GM12878 (cell line): ENCODE measurements around the gene PRR29. TPM values are rescaled to one million over a fixed set of nuclear protein-coding genes. Genes with fewer than 3 reads are reported as not detected.

ENCODE experiments used
- ATAC-seq: fragments of 200-7000 bp; cut with Tn5 transposase; 3 replicates; pipeline ENCODE4 v1.9.1; 2020; ENCODE audit warnings: mild to moderate bottlenecking, moderate library complexity
- BruUV-seq: library from RNA; stranded (reverse); fragments of 400-500 nt; replicated peaks from 2 replicates; lab custom pipeline; 2021; lab: Mats Ljungman, UMichigan
- CTCF ChIA-PET: fragments of 300-600 bp; sonication (Branson Sonifier 250); formaldehyde crosslinking; extraction: SDS; loops from one replicate; lab custom pipeline; 2021; ENCODE audit warnings: inconsistent platforms; lab: Yijun Ruan, JAX
- POLR2A ChIA-PET: fragments of 350-600 bp; formaldehyde crosslinking; extraction: SDS; loops from one replicate; lab custom pipeline; 2021; ENCODE audit warnings: inconsistent platforms; lab: Charles Lee
- RAD21 ChIA-PET: fragments of 300-600 bp; sonication (Branson Sonifier 250); formaldehyde crosslinking; loops from one replicate; lab custom pipeline; 2023; ENCODE audit warnings: antibody characterized with exemption; ENCODE audit not compliant: unreplicated experiment; lab: Charles Lee
- SMC1A ChIA-PET: fragments of 300-600 bp; sonication (Branson Sonifier 250); formaldehyde crosslinking; loops from one replicate; lab custom pipeline; 2023; ENCODE audit not compliant: unreplicated experiment, uncharacterized antibody; lab: Charles Lee
- DNase-seq: peaks from one replicate; pipeline ENCODE4 v3.0.0-alpha.2; 2011; ENCODE audit warnings: low read depth, low spot score
- FAIRE-seq: peaks from 3 replicates; lab custom pipeline; 2011; peaks lifted over from hg19 to GRCh38; lab: Jason Lieb, UNC
- H2AFZ ChIP-seq: 2 replicates; pipeline ENCODE4 v1.6.0; 2011; ENCODE audit warnings: low read depth, low read length, control low read depth; ENCODE audit not compliant: control insufficient read depth
- H3K27ac ChIP-seq: 2 replicates; pipeline ENCODE4 v1.5.1; 2011; ENCODE audit warnings: control low read depth; ENCODE audit not compliant: control insufficient read depth, insufficient read depth
- H3K27me3 ChIP-seq, 2 experiments: replicated peaks in 1 of 2; 2 replicates each; pipeline versions ENCODE4 v1.6.0 to v1.6.1; 2011; ENCODE audit warnings: low read length in 1 of 2; ENCODE audit not compliant: control insufficient read depth in 2 of 2, insufficient read depth in 2 of 2
- H3K36me3 ChIP-seq, 2 experiments: 2 replicates each; pipeline ENCODE4 v1.5.1; 2011; ENCODE audit warnings: low read length in 1 of 2; ENCODE audit not compliant: control insufficient read depth in 2 of 2, insufficient read depth in 2 of 2
- H3K4me1 ChIP-seq: 2 replicates; pipeline ENCODE4 v1.6.1; 2011; ENCODE audit warnings: mild to moderate bottlenecking, low read length, moderate library complexity, mixed read lengths; ENCODE audit not compliant: control insufficient read depth, insufficient read depth
- H3K4me2 ChIP-seq: 2 replicates; pipeline ENCODE4 v1.6.0; 2011; ENCODE audit warnings: control low read depth; ENCODE audit not compliant: control insufficient read depth, insufficient read depth
- H3K4me3 ChIP-seq: fragments of 200-600 bp; sonication (generic); 2 replicates; pipeline ENCODE4 v1.5.1; 2016
- H3K79me2 ChIP-seq: 2 replicates; pipeline ENCODE4 v1.6.0; 2011; ENCODE audit warnings: low read length; ENCODE audit not compliant: control insufficient read depth, insufficient read depth
- H3K9ac ChIP-seq: 2 replicates; pipeline ENCODE4 v1.8.0; 2011; ENCODE audit warnings: low read length, control low read depth, mixed read lengths; ENCODE audit not compliant: control insufficient read depth, insufficient read depth
- H3K9me3 ChIP-seq: replicated peaks from 3 replicates; pipeline ENCODE4 v1.5.1; 2011; ENCODE audit warnings: mild to moderate bottlenecking, low read length; ENCODE audit not compliant: control insufficient read depth, insufficient read depth
- H4K20me1 ChIP-seq: 2 replicates; pipeline ENCODE4 v1.6.0; 2011; ENCODE audit not compliant: control insufficient read depth, insufficient read depth
- BCL11A ChIP-seq: IDR thresholded peaks from 2 replicates; pipeline ENCODE4 v1.6.1; 2011; ENCODE audit warnings: low read depth, low read length
- NR2C2 ChIP-seq: IDR thresholded peaks from 2 replicates; pipeline ENCODE4 v1.6.1; 2011; ENCODE audit warnings: borderline replicate concordance, low read depth; ENCODE audit not compliant: control insufficient read depth, insufficient read length
- RELA ChIP-seq: fragments of 450-650 bp; IDR thresholded peaks from 2 replicates; pipeline ENCODE4 v1.8.0; 2014; ENCODE audit warnings: borderline replicate concordance; ENCODE audit not compliant: partially characterized antibody
- SMAD1 ChIP-seq: fragments of 450-650 bp; IDR thresholded peaks from 2 replicates; pipeline ENCODE4 v1.6.1; 2018; ENCODE audit warnings: mild to moderate bottlenecking, low read depth; ENCODE audit not compliant: partially characterized antibody
- WGBS: methylation state at CpG from one replicate; pipeline ENCODE4 v1.1.6; 2016; ENCODE audit warnings: low lambda C conversion rate; ENCODE audit not compliant: insufficient replicate concordance, insufficient coverage; ENCODE audit errors: missing lambda C conversion rate; 5-methylcytosine and 5-hydroxymethylcytosine counted together
- in situ Hi-C: fragments of 300-500 bp; cut with MboI; formaldehyde crosslinking; loops from 9 replicates; pipeline ENCODE4 v1.14.3; 2018; ENCODE audit warnings: mixed read lengths
- intact Hi-C: fragments of 100-400 bp; cut with micrococcal nuclease; formaldehyde crosslinking; loops from one replicate; pipeline ENCODE4 v1.14.2; 2022; ENCODE audit not compliant: unreplicated experiment
- polyA plus RNA-seq, 11 experiments: library from polyadenylated mRNA; depleted of rRNA in 4 of 11; unstranded in 6 of 11; stranded (reverse) in 5 of 11; fragments of >200 nt; fragmentation: Nextera tagmentation in 4 of 11; fragmentation: Illumina TruSeq in 1 of 11; extraction: Ambion mirVana in 4 of 11; extraction: Trizol in 1 of 11; gene quantifications; 1 replicate in 1 of 11; 2 replicates in 10 of 11; pipeline versions ENCODE4 v1.2.1 to v1.2.3, GENCODE V29; 2011 to 2016; ENCODE audit warnings: inconsistent platforms in 2 of 11, missing spikeins in 2 of 11, low read depth in 1 of 11
- total RNA-seq, 4 experiments: library from RNA; depleted of rRNA in 3 of 4; stranded (reverse); fragments of >200 nt in 3 of 4; fragmentation: Illumina TruSeq in 1 of 4; extraction: Trizol in 1 of 4; gene quantifications; 2 replicates each; pipeline versions ENCODE4 v1.2.1 to v1.2.3, GENCODE V29; 2013 to 2021
- TF ChIP-seq, protein P1 (sequence below): IDR thresholded peaks from 2 replicates; pipeline ENCODE4 v1.6.1; 2012; ENCODE audit warnings: low read depth, low read length, improper control_type of control experiment

Gene PRR29
- total and polyA plus RNA-seq, 10 of the 15 experiments (the other 5 are each of a cell fraction or from before 2014, with no cell fraction given): 0.01 to 2.4 (median 0.18) TPM; not detected in 3

DNA sequence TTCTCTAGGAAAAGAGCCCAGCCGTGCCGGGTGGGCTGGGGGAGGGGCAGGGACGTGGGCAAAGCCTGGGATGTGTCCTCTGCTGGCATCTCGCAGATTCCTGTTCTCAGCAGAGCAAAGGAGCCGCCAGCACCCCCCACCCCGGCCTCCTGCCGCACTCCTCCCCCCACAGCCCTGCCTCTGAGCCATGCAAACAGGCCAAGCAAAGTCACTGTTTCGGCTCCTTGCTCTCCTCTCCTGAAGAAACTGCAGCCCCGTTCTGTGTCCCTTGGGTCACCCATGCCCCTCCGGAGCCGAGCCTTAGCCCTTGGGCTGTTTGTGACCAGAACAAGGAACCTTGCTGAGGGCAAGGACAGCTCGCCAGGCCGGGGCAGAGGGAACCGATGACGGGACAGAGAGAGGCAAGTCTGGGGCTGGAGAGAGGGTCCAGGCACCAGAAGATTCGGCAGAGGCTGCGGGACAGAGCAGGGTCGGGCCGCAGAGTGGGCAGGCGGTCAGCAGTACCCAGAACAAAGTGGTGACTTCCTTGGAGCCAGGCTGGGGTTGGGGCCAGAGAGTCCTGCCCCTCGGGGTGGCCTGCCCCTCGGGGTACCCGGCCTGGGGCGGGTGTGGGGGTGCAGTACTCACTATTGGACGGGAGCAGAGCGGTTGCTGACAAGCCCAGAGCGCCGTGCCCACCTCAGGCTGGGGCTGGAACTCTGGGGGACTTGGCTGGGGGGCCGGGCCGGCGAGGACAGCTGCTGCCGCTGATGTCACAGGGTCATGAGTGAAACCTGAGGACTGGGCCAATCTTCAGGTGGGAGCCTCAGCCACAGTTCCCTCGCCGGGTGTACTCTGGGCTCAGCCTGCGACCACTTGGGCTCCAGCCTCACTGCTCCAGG lies 9.2 kb upstream of the PRR29 start:
- CTCF ChIA-PET: interaction anchor here (0.6 to 3.6 kb wide), 6 partner anchors 19 to 144 kb away, joined by 3 to 46 read pairs (median 8); partner anchors contain the start of gene GH1
- Histone ChIP-seq H3K4me2 (no peak overlapping the region), H3K4me1 (no peaks in the 10 kb centered on the region), H3K27me3 (no peaks in the 10 kb centered on the region; a peak in 3 of 4 replicates), H3K4me3 (no peak overlapping the region), H4K20me1 (no peaks in the 10 kb centered on the region), H3K9ac (no peak overlapping the region), H3K27ac (no peak overlapping the region), H3K79me2 (no peaks in the 10 kb centered on the region), H2AFZ (no peak overlapping the region), H3K36me3 (no peaks in the 10 kb centered on the region), H3K9me3 (no peaks in the 10 kb centered on the region)
- SMC1A ChIA-PET: interaction anchor here (1.1 to 2.5 kb wide), 2 partner anchors 40 to 69 kb away, joined by 3 to 22 read pairs; partner anchors contain the start of gene GH1
- POLR2A ChIA-PET: no interaction called here
- no peak for FAIRE-seq
- no TSS peak for BruUV-seq
- TF ChIP-seq, protein P1, sequence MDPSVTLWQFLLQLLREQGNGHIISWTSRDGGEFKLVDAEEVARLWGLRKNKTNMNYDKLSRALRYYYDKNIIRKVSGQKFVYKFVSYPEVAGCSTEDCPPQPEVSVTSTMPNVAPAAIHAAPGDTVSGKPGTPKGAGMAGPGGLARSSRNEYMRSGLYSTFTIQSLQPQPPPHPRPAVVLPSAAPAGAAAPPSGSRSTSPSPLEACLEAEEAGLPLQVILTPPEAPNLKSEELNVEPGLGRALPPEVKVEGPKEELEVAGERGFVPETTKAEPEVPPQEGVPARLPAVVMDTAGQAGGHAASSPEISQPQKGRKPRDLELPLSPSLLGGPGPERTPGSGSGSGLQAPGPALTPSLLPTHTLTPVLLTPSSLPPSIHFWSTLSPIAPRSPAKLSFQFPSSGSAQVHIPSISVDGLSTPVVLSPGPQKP: no peak
- no peak for TF ChIP-seq BCL11A
- no peak for TF ChIP-seq SMAD1
- TF ChIP-seq NR2C2: no peak
- TF ChIP-seq RELA: no peak
- RAD21 ChIA-PET: interaction anchor here (0.6 to 1.4 kb wide), 2 partner anchors 39 to 77 kb away, joined by 3 to 4 read pairs; partner anchors contain the start of gene CSHL1
- WGBS: 36% methylated on average over 31 of the region's 35 CpGs
- no peak for ATAC-seq
- intact Hi-C loops (no loop called here), in situ Hi-C loops (no loop called here)
- no peak for DNase-seq
